Mucosa of gallbladder (tissue), 1 donor: ENCODE results near the gene SPCS1. TPM values are rescaled to one million over a fixed set of nuclear protein-coding genes. Genes with fewer than 3 reads are reported as not detected.
"Not testable (repeated sequence)": the region's sequence is repeated elsewhere in the genome, so short reads cannot be mapped to it uniquely, and the experiment has no call there.

Source experiments
- DNase-seq: peaks from one replicate; pipeline ENCODE4 v3.0.0-alpha.2; 2020; ENCODE audit warnings: low spot score
- total RNA-seq: library from RNA; stranded (reverse); gene quantifications from one replicate; pipeline ENCODE4 v1.2.1, GENCODE V29; 2021
- donor health status: DM: no; HTN: no; CAD: no.

Gene SPCS1
- total RNA-seq, 1 donor from 2014 or later = 106 TPM

- no peak for DNase-seq
Measured at GRCh38 chr3:52694528-52695189, 11.2 kb upstream of the SPCS1 start.

GRCh38 chr3:52695798-52696671 lies 9.9 kb upstream of the SPCS1 start:
- DNase-seq = no peak

- DNase-seq = no peak
Measured at GRCh38 chr3:52696830-52697631, 8.9 kb upstream of the SPCS1 start.

- no peak for DNase-seq
Measured at GRCh38 chr3:52697632-52697965, 8.3 kb upstream of the SPCS1 start.

- no peak for DNase-seq
Measured at GRCh38 chr3:52703341-52703740, 2.6 kb upstream of the SPCS1 start.

GRCh38 chr3:52704611-52705437 lies 1.1 kb upstream of the SPCS1 start:
- DNase-seq = no peak

GRCh38 chr3:52705438-52705687 lies 543 bp upstream of the SPCS1 start:
- DNase-seq = no peak

GRCh38 chr3:52707585-52707984 lies 1.7 kb downstream of the SPCS1 start:
- DNase-seq = no peak

- DNase-seq = no peak
Measured at GRCh38 chr3:52710512-52710911, 4.6 kb downstream of the SPCS1 start.

- DNase-seq = no peak
Measured at GRCh38 chr3:52712291-52713212, 6.6 kb downstream of the SPCS1 start.

- peak; percentile 32 for DNase-seq
Measured at GRCh38 chr3:52714335-52715302, 8.7 kb downstream of the SPCS1 start.

- DNase-seq = no peak
Measured at GRCh38 chr3:52715714-52716305, 9.9 kb downstream of the SPCS1 start.

GRCh38 chr3:52719618-52720017 lies 13.7 kb downstream of the SPCS1 start:
- DNase-seq = no peak

GRCh38 chr3:52721002-52721729 lies 15.3 kb downstream of the SPCS1 start:
- DNase-seq = no peak

- DNase-seq = no peak
Measured at GRCh38 chr3:52721730-52722008, 15.8 kb downstream of the SPCS1 start.

- DNase-seq = no peak
Measured at GRCh38 chr3:52722491-52722890, 16.6 kb downstream of the SPCS1 start.

GRCh38 chr3:52723935-52724334 lies 18.0 kb downstream of the SPCS1 start:
- no peak for DNase-seq

GRCh38 chr3:52724511-52724910 lies 18.6 kb downstream of the SPCS1 start:
- DNase-seq = no peak

- not testable (repeated sequence) for DNase-seq
Measured at GRCh38 chr3:52728753-52729152, 22.8 kb downstream of the SPCS1 start.
